Measurements from ENCODE around the gene ACVR2B. TPM values are rescaled to one million over a fixed set of nuclear protein-coding genes. Genes with fewer than 3 reads are reported as not detected.

The ACVR2B gene
- total and polyA plus RNA-seq, 2 experiments from 2014 or later, result 27.9 to 98.7 TPM

DNA sequence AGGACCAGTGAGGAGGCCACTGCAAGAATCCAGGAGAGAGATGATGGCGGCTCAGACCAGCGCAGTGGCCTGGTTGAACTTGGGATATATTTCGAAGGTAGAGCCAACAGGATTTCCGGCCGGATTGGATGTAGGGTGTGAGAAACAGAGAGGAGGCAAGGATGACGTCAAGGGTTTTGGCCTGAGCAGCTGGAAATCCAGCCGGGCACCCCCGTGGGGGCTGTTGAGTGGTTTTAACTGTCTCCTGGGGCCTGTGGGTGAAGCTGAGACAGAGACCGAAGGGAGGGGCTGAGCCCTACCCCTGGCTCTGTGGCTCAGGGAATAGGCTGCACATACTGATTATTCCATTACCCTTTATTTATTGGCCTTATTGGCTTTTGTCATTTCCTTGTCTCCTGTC, 88.1 kb downstream of the ACVR2B start (continued):
- no peak for TF ChIP-seq JUNB (IDR thresholded peaks at IDR 0.05; ENCODE audit: unreplicated experiment)

Small RNA genes lying within 50 kb of the gene (small RNA-seq; reads per million reads assigned to genes)
- not detected for gene RF00019 (ENCODE audit: low replicate concordance)

Other genes with a start within 250 kb of the ACVR2B start
- gene SLC22A13, start 188.1 kb upstream of the ACVR2B start, total RNA-seq (2014; rRNA removed; shearing (Covaris generic)), result 0.47 and 0.66 TPM in 2 replicates
- 0.13 and 0.26 TPM in 2 replicates for gene SLC22A13, start 188.1 kb upstream of the ACVR2B start, polyA plus RNA-seq (2016; fragmentation: Nextera tagmentation; extraction: Ambion mirVana)
- not detected in 2 replicates for gene SLC22A14, start 171.6 kb upstream of the ACVR2B start, total RNA-seq (2014; rRNA removed; shearing (Covaris generic))
- gene SLC22A14, start 171.6 kb upstream of the ACVR2B start, polyA plus RNA-seq (2016; fragmentation: Nextera tagmentation; extraction: Ambion mirVana), result not detected in 2 replicates
- gene XYLB, start 107.1 kb upstream of the ACVR2B start, total RNA-seq (2014; rRNA removed; shearing (Covaris generic)), result 3.0 and 3.3 TPM in 2 replicates
- gene XYLB, start 107.1 kb upstream of the ACVR2B start, polyA plus RNA-seq (2016; fragmentation: Nextera tagmentation; extraction: Ambion mirVana), result 1.6 and 2.3 TPM in 2 replicates
- gene EXOG, start 42.5 kb downstream of the ACVR2B start, total RNA-seq (2014; rRNA removed; shearing (Covaris generic)), result 7.9 and 11.3 TPM in 2 replicates
- gene EXOG, start 42.5 kb downstream of the ACVR2B start, polyA plus RNA-seq (2016; fragmentation: Nextera tagmentation; extraction: Ambion mirVana), result 6.7 and 9.7 TPM in 2 replicates
- gene SCN5A, start 195.8 kb downstream of the ACVR2B start, total RNA-seq (2014; rRNA removed; shearing (Covaris generic)), result 8.2 and 10.6 TPM in 2 replicates
- 8.4 and 10.2 TPM in 2 replicates for gene SCN5A, start 195.8 kb downstream of the ACVR2B start, polyA plus RNA-seq (2016; fragmentation: Nextera tagmentation; extraction: Ambion mirVana)